Adrenal gland (tissue), 5 donors: ENCODE measurements around the gene UNK.

ENCODE experiments used
- POLR2A ChIP-seq, 2 donors: fragments of 450-650 bp; IDR thresholded peaks; one replicate each; pipeline ENCODE4 v1.6.1; 2017; ENCODE audit warnings: antibody characterized with exemption in 2 of 2, mild to moderate bottlenecking in 2 of 2, moderate library complexity in 1 of 2
- TF ChIP-seq, protein P1 (sequence below), 6 experiments: fragments of 450-650 bp in 4 of 6; fragments of 200-600 bp in 2 of 6; sonication (generic) in 1 of 6; IDR thresholded peaks; 1 replicate in 5 of 6; 2 replicates in 1 of 6; pipeline versions ENCODE4 v1.5.1 to v1.8.0; 2016 to 2021; ENCODE audit warnings: antibody characterized with exemption in 6 of 6, mild to moderate bottlenecking in 2 of 6, moderate library complexity in 1 of 6
- donor health status: DM: no; HTN: no; CAD: no.

- TF ChIP-seq, protein P1, sequence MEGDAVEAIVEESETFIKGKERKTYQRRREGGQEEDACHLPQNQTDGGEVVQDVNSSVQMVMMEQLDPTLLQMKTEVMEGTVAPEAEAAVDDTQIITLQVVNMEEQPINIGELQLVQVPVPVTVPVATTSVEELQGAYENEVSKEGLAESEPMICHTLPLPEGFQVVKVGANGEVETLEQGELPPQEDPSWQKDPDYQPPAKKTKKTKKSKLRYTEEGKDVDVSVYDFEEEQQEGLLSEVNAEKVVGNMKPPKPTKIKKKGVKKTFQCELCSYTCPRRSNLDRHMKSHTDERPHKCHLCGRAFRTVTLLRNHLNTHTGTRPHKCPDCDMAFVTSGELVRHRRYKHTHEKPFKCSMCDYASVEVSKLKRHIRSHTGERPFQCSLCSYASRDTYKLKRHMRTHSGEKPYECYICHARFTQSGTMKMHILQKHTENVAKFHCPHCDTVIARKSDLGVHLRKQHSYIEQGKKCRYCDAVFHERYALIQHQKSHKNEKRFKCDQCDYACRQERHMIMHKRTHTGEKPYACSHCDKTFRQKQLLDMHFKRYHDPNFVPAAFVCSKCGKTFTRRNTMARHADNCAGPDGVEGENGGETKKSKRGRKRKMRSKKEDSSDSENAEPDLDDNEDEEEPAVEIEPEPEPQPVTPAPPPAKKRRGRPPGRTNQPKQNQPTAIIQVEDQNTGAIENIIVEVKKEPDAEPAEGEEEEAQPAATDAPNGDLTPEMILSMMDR (IDR thresholded peaks at IDR 0.05), result no peak
- TF ChIP-seq POLR2A (IDR thresholded peaks at IDR 0.05), result no peak
These were observed 25.6 kb downstream of the UNK start for GRCh38 chr17:75810216-75810615.
